Measurements from ENCODE around the gene TAMALIN.

The TAMALIN gene

GRCh38 chr12:51984657-51985056, 22.1 kb upstream of the TAMALIN start:
- H3K36me3 ChIP-seq (ENCODE audit: insufficient read depth, low read length), result peaks cover 75% of the 10 kb centered on the region
- H3K4me3 ChIP-seq (ENCODE audit: low read length), result no peak overlapping the region
- H3K9me3 ChIP-seq (ENCODE audit: insufficient read depth, low read depth, low read length), result no peaks in the 10 kb centered on the region
- no peak overlapping the region for H3K27ac ChIP-seq (ENCODE audit: low read depth, low read length)
- WGBS, result 96% methylated on average over 4 of the region's 6 CpGs
- no peaks in the 10 kb centered on the region for H3K27me3 ChIP-seq (ENCODE audit: insufficient read depth, low read length)
- H3K9ac ChIP-seq (ENCODE audit: low read depth, low read length), result no peak overlapping the region
- H3K4me1 ChIP-seq (ENCODE audit: insufficient read depth, low read length), result no peaks in the 10 kb centered on the region

GRCh38 chr12:51985154-51985835, 21.5 kb upstream of the TAMALIN start:
- 93% methylated on average over 9 of the region's 9 CpGs for WGBS
- no peak overlapping the region for H3K9ac ChIP-seq (ENCODE audit: low read depth, low read length)

GRCh38 chr12:51986834-51987233, 19.9 kb upstream of the TAMALIN start:
- Histone ChIP-seq H3K9ac (ENCODE audit: low read depth, low read length) (no peak overlapping the region), H3K27me3 (ENCODE audit: insufficient read depth, low read length) (no peaks in the 10 kb centered on the region), H3K36me3 (ENCODE audit: insufficient read depth, low read length) (peaks cover 64% of the 10 kb centered on the region), H3K27ac (ENCODE audit: low read depth, low read length) (no peak overlapping the region), H3K4me1 (ENCODE audit: insufficient read depth, low read length) (no peaks in the 10 kb centered on the region), H3K4me3 (ENCODE audit: low read length) (no peak overlapping the region), H3K9me3 (ENCODE audit: insufficient read depth, low read depth, low read length) (no peaks in the 10 kb centered on the region)
- 95% methylated on average over 8 of the region's 8 CpGs for WGBS

More at GRCh38 chr12:51985154-51985835, 21.5 kb upstream of the TAMALIN start:
- H3K27ac ChIP-seq (ENCODE audit: low read depth, low read length), result no peak overlapping the region
- H3K36me3 ChIP-seq (ENCODE audit: insufficient read depth, low read length), result peaks cover 75% of the 10 kb centered on the region
- H3K27me3 ChIP-seq (ENCODE audit: insufficient read depth, low read length), result no peaks in the 10 kb centered on the region
- H3K4me1 ChIP-seq (ENCODE audit: insufficient read depth, low read length), result no peaks in the 10 kb centered on the region
- H3K4me3 ChIP-seq (ENCODE audit: low read length), result no peak overlapping the region
- H3K9me3 ChIP-seq (ENCODE audit: insufficient read depth, low read depth, low read length), result no peaks in the 10 kb centered on the region

- Histone ChIP-seq H3K27me3 (ENCODE audit: insufficient read depth, low read length) (no peaks in the 10 kb centered on the region), H3K36me3 (ENCODE audit: insufficient read depth, low read length) (peaks cover 32% of the 10 kb centered on the region), H3K27ac (ENCODE audit: low read depth, low read length) (no peak overlapping the region), H3K9ac (ENCODE audit: low read depth, low read length) (no peak overlapping the region), H3K4me3 (ENCODE audit: low read length) (no peak overlapping the region), H3K4me1 (ENCODE audit: insufficient read depth, low read length) (no peaks in the 10 kb centered on the region), H3K9me3 (ENCODE audit: insufficient read depth, low read depth, low read length) (no peaks in the 10 kb centered on the region)
- WGBS, result 97% methylated on average over 5 of the region's 5 CpGs
These were observed 14.5 kb upstream of the TAMALIN start for GRCh38 chr12:51992246-51992645.

- H3K4me3 ChIP-seq (ENCODE audit: low read length), result no peak overlapping the region
- H3K4me1 ChIP-seq (ENCODE audit: insufficient read depth, low read length), result no peaks in the 10 kb centered on the region
- H3K27ac ChIP-seq (ENCODE audit: low read depth, low read length), result no peak overlapping the region
- 94% methylated on average over 17 of the region's 17 CpGs for WGBS
- H3K27me3 ChIP-seq (ENCODE audit: insufficient read depth, low read length), result no peaks in the 10 kb centered on the region
- no peaks in the 10 kb centered on the region for H3K9me3 ChIP-seq (ENCODE audit: insufficient read depth, low read depth, low read length)
- no peak overlapping the region for H3K9ac ChIP-seq (ENCODE audit: low read depth, low read length)
- peaks cover 26% of the 10 kb centered on the region for H3K36me3 ChIP-seq (ENCODE audit: insufficient read depth, low read length)
These were observed 12.3 kb upstream of the TAMALIN start for GRCh38 chr12:51994539-51994820.

- H3K4me1 ChIP-seq (ENCODE audit: insufficient read depth, low read length), result no peaks in the 10 kb centered on the region
- no peak overlapping the region for H3K27ac ChIP-seq (ENCODE audit: low read depth, low read length)
- H3K27me3 ChIP-seq (ENCODE audit: insufficient read depth, low read length), result no peaks in the 10 kb centered on the region
- H3K36me3 ChIP-seq (ENCODE audit: insufficient read depth, low read length), result peaks cover 26% of the 10 kb centered on the region
- 88% methylated on average over 4 of the region's 4 CpGs for WGBS
- H3K9me3 ChIP-seq (ENCODE audit: insufficient read depth, low read depth, low read length), result no peaks in the 10 kb centered on the region
- no peak overlapping the region for H3K4me3 ChIP-seq (ENCODE audit: low read length)
- no peak overlapping the region for H3K9ac ChIP-seq (ENCODE audit: low read depth, low read length)
These were observed 11.8 kb upstream of the TAMALIN start for GRCh38 chr12:51994959-51995358.

- Histone ChIP-seq H3K9me3 (ENCODE audit: insufficient read depth, low read depth, low read length) (no peaks in the 10 kb centered on the region), H3K9ac (ENCODE audit: low read depth, low read length) (no peak overlapping the region), H3K27me3 (ENCODE audit: insufficient read depth, low read length) (no peaks in the 10 kb centered on the region), H3K36me3 (ENCODE audit: insufficient read depth, low read length) (peaks cover 21% of the 10 kb centered on the region), H3K4me1 (ENCODE audit: insufficient read depth, low read length) (no peaks in the 10 kb centered on the region), H3K4me3 (ENCODE audit: low read length) (no peak overlapping the region), H3K27ac (ENCODE audit: low read depth, low read length) (no peak overlapping the region)
- 86% methylated on average over 5 of the region's 5 CpGs for WGBS
These were observed 9.6 kb upstream of the TAMALIN start for GRCh38 chr12:51997136-51997535.

GRCh38 chr12:52003016-52003550, 3.7 kb upstream of the TAMALIN start:
- Histone ChIP-seq H3K4me3 (ENCODE audit: low read length) (no peak overlapping the region), H3K27ac (ENCODE audit: low read depth, low read length) (no peak overlapping the region), H3K27me3 (ENCODE audit: insufficient read depth, low read length) (peaks cover 37% of the 10 kb centered on the region), H3K9ac (ENCODE audit: low read depth, low read length) (no peak overlapping the region), H3K4me1 (ENCODE audit: insufficient read depth, low read length) (0 out of 2 replicates have a peak, but pooled peaks cover 3% of the 10 kb centered on the region), H3K36me3 (ENCODE audit: insufficient read depth, low read length) (peaks cover 1% of the 10 kb centered on the region; the same call in 1 of the 2 replicates), H3K9me3 (ENCODE audit: insufficient read depth, low read depth, low read length) (no peaks in the 10 kb centered on the region)
- WGBS, result 92% methylated on average over 8 of the region's 8 CpGs

GRCh38 chr12:52003591-52003990, 3.2 kb upstream of the TAMALIN start:
- Histone ChIP-seq H3K27me3 (ENCODE audit: insufficient read depth, low read length) (peaks cover 42% of the 10 kb centered on the region), H3K36me3 (ENCODE audit: insufficient read depth, low read length) (no peaks in the 10 kb centered on the region), H3K4me3 (ENCODE audit: low read length) (no peak overlapping the region), H3K9ac (ENCODE audit: low read depth, low read length) (no peak overlapping the region), H3K9me3 (ENCODE audit: insufficient read depth, low read depth, low read length) (no peaks in the 10 kb centered on the region), H3K27ac (ENCODE audit: low read depth, low read length) (no peak overlapping the region), H3K4me1 (ENCODE audit: insufficient read depth, low read length) (0 out of 2 replicates have a peak, but pooled peaks cover 3% of the 10 kb centered on the region)
- 83% methylated on average over 6 of the region's 6 CpGs for WGBS

GRCh38 chr12:52004042-52004648, 2.6 kb upstream of the TAMALIN start:
- Histone ChIP-seq H3K9me3 (ENCODE audit: insufficient read depth, low read depth, low read length) (no peaks in the 10 kb centered on the region), H3K9ac (ENCODE audit: low read depth, low read length) (no peak overlapping the region), H3K27ac (ENCODE audit: low read depth, low read length) (no peak overlapping the region), H3K27me3 (ENCODE audit: insufficient read depth, low read length) (peaks cover 47% of the 10 kb centered on the region), H3K36me3 (ENCODE audit: insufficient read depth, low read length) (no peaks in the 10 kb centered on the region), H3K4me1 (ENCODE audit: insufficient read depth, low read length) (0 out of 2 replicates have a peak, but pooled peaks cover 3% of the 10 kb centered on the region), H3K4me3 (ENCODE audit: low read length) (no peak overlapping the region)
- WGBS, result 53% methylated on average over 5 of the region's 5 CpGs

- Histone ChIP-seq H3K9me3 (ENCODE audit: insufficient read depth, low read depth, low read length) (no peaks in the 10 kb centered on the region), H3K4me1 (ENCODE audit: insufficient read depth, low read length) (peaks cover 12% of the 10 kb centered on the region), H3K4me3 (ENCODE audit: low read length) (peak overlapping the region; percentile 53; the same call in 1 of the 2 replicates), H3K27ac (ENCODE audit: low read depth, low read length) (no peak overlapping the region), H3K36me3 (ENCODE audit: insufficient read depth, low read length) (no peaks in the 10 kb centered on the region), H3K27me3 (ENCODE audit: insufficient read depth, low read length) (peaks cover 48% of the 10 kb centered on the region), H3K9ac (ENCODE audit: low read depth, low read length) (no peak overlapping the region)
- 86% methylated on average over 9 of the region's 10 CpGs for WGBS
These were observed 1.4 kb upstream of the TAMALIN start for GRCh38 chr12:52005218-52005902.

Data from HUES64 (cell line).